ENCODE measurements around the gene ITFG1.

ITFG1 gene

DNA sequence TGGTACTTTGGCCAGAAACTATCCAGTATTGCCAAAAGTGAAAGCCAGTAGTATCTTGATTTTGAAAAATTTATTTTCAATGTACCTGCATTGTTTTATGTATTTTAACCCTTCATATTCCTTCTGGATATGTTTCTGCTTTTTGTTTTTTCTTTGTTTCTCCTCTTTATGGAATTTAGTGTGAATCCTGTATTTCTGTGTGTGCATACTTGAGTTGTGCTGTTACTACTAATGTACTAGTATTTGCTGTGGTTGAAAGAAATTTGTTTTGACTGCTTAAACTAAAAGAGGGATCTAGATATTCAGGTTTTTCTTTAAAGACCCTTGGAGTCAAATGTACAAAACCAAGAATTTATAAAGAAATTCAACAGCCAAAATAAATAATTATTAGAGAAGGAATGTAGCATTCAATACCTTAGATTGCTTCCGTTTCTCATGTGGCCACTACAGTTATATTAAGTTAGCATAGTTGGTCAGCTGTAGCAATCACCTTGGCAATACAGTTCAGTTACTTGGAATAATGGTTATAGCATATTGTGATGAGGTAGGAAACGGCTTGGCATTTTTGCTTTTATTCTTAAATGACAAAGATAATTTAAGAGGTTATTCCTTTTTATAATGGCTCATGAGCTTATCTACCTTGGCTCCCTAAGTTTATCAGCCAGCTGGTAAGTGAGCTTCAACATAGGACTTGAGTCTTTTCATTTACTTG, 5.2 kb upstream of the ITFG1 start:
- no peak for DNase-seq (ENCODE audit: low spot score)
- in situ Hi-C loops (cut with MboI; ENCODE audit: low sequenced_read_pairs, unreplicated experiment), result no loop called here
- TF ChIP-seq, protein P1, sequence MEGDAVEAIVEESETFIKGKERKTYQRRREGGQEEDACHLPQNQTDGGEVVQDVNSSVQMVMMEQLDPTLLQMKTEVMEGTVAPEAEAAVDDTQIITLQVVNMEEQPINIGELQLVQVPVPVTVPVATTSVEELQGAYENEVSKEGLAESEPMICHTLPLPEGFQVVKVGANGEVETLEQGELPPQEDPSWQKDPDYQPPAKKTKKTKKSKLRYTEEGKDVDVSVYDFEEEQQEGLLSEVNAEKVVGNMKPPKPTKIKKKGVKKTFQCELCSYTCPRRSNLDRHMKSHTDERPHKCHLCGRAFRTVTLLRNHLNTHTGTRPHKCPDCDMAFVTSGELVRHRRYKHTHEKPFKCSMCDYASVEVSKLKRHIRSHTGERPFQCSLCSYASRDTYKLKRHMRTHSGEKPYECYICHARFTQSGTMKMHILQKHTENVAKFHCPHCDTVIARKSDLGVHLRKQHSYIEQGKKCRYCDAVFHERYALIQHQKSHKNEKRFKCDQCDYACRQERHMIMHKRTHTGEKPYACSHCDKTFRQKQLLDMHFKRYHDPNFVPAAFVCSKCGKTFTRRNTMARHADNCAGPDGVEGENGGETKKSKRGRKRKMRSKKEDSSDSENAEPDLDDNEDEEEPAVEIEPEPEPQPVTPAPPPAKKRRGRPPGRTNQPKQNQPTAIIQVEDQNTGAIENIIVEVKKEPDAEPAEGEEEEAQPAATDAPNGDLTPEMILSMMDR (IDR thresholded peaks at IDR 0.05; ENCODE audit: borderline replicate concordance, control extremely low read depth, extremely low read depth, insufficient read depth, missing control alignments), result no peak

DNA sequence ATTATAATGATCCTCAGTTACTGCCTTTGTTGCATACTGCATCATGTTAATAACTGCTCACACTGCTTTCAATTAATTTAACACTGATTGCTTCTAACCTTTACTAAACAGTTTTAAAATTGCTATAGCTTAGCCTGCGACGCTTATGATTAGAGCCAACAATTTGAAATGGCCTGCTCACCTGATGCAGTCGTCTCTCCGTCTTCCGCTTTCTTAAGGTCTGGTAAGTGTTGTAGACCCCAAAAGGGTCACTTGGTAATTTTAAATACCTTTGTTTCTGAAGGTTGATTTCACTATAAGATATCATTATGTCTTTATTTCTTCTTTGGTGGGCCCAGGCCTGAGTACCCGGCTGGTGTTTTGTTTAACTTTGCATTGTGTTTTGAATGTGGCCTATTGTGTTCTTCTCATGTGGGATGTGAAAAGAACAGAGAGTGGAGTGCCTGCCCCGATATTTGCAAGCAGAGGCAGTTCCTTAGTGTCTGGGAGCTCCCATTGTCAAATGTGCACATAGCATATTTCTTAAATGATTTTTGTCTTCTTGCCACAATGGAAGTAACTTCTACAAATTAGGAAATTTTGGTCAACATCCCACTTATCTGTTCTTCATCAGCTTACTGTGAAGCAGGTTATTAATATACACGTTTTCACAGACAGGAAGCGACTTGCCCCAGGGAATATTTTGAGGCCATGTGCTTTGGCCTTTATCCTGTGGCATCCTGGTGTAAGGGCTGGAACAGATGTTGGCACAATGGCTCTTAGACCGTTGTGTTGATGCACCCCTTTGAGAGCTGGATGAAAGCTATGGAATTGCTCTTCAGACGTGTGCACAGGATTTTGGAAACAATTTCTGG, 3.1 kb upstream of the ITFG1 start:
- no peak for DNase-seq (ENCODE audit: low spot score)
- TF ChIP-seq, protein P1 (IDR thresholded peaks at IDR 0.05; ENCODE audit: borderline replicate concordance, control extremely low read depth, extremely low read depth, insufficient read depth, missing control alignments), result no peak
- in situ Hi-C loops (cut with MboI; ENCODE audit: low sequenced_read_pairs, unreplicated experiment), result no loop called here

DNA sequence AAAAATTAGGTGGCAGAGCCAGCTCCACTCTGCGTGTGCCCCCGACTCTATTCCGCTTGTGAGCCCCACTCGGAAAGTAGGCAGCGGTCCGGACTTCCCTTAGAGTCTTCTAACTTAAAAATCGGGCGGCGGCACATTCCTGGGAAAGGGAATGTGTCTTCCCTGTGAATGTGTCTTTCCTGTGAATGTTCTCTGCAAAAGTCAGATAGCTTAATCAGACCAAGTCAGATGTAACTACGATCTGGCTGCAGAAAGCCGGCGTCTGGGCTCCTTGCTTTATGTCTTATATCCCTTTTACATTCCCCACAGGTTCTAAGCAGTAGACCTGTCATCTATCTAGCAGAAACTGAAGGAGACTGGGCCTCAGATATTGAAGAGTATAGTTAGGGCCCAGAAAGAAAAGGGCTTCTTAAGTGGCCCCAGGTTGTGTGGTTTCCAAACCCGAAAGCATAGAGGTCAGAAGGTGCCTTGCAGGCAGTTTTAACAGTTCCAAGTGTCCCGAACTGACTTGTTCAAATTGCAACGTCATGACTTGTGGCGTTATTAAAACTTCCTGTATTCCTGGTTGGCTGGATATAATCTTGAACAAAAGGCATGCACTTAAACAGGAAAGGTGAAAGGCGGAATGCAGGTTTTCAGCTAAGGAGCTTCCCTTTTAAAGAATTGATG, 869 bp upstream of the ITFG1 start:
- peak; percentile 41 for DNase-seq (ENCODE audit: low spot score)
- in situ Hi-C loops (cut with MboI; ENCODE audit: low sequenced_read_pairs, unreplicated experiment), result no loop called here
- TF ChIP-seq, protein P1 (IDR thresholded peaks at IDR 0.05; ENCODE audit: borderline replicate concordance, control extremely low read depth, extremely low read depth, insufficient read depth, missing control alignments), result no peak

DNA sequence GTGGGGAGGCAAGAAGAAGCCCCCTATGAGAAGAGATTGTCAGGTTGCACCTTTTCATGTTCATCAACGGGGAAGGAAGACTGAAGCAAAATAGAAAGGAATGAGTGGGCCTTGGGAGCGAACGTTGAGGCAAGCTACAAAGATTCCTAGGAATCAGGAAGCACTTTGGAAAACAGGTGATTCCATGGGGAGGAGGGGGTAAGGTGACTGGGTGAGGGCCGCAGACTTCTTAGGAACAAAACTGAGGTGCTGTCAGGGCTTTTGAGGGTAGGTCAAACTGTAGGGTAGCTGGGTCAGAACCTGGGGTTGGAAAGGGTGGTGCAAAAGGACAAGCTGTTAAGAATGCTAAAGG, 528 bp downstream of the ITFG1 start:
- TF ChIP-seq, protein P1 (IDR thresholded peaks at IDR 0.05; ENCODE audit: borderline replicate concordance, control extremely low read depth, extremely low read depth, insufficient read depth, missing control alignments), result no peak
- in situ Hi-C loops (cut with MboI; ENCODE audit: low sequenced_read_pairs, unreplicated experiment), result no loop called here
- DNase-seq (ENCODE audit: low spot score), result no peak

DNA sequence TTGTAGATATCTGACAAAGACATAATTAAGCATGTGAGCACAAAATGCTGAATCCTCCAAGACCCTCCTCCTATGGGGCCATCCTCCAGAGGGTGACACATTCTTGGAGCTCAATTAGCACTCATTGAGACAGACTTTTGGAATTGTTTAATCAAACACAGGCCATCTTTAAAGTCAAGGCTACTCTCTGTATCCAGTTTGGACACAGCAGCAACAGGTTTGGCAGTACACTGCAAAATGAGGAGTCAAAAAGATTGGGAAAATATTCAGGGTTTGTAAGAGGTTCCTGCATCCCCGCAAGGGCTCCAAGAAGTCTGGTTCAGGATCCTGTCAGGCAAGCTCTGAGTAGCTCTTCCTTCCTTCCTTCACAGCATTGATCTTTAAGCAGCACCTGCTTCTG, 1.3 kb downstream of the ITFG1 start:
- TF ChIP-seq, protein P1 (IDR thresholded peaks at IDR 0.05; ENCODE audit: borderline replicate concordance, control extremely low read depth, extremely low read depth, insufficient read depth, missing control alignments), result no peak
- in situ Hi-C loops (cut with MboI; ENCODE audit: low sequenced_read_pairs, unreplicated experiment), result no loop called here
- no peak for DNase-seq (ENCODE audit: low spot score)

DNA sequence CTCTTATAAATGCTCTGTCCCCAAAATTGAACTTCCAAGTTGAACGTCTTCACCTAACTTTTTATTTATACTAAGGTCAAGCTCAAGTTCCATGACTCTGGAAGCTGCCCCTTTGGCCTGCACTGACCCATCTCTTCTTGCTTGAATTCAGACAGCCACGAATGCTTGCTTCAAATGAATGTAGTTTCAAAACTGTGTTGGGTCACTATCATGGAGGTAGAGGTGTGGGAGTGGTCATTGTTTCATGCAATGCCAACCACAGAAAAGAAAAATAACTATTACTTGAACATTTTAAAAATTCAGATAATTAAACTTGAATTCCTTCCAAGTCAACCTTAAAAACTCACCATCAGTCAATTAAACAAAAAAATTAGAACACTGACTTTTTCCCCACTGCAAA, 2.5 kb downstream of the ITFG1 start:
- in situ Hi-C loops (cut with MboI; ENCODE audit: low sequenced_read_pairs, unreplicated experiment), result no loop called here
- TF ChIP-seq, protein P1 (IDR thresholded peaks at IDR 0.05; ENCODE audit: borderline replicate concordance, control extremely low read depth, extremely low read depth, insufficient read depth, missing control alignments), result no peak
- DNase-seq (ENCODE audit: low spot score), result no peak

Data from GM13976 (cell line).